ENCODE results near the gene PARD3.

The PARD3 gene

DNA sequence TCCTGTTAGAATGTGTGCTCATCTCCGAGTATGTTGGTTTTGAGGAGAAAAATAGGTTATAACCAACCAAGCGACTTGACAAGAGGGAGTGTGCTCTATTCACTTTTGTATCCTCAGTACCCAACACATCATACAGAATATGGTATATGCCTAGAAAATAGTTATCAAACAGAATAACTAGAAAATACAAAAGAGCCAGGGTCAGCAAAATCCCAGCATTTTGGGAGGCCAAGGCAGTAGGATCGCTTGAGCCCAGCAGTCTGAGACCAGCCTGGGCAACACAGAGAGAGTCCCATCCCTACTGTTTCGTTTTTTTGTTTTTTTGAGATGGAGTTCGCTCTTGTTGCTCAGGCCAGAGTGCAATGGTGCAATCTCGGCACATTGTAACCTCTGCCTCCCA is 257.9 kb downstream of the PARD3 start:
- Histone ChIP-seq H3K4me3 (IDR thresholded peaks at IDR 0.05; ENCODE audit: insufficient read depth, low read depth, low read length) (no peak overlapping the region), H3K4me2 (no peak overlapping the region)

DNA sequence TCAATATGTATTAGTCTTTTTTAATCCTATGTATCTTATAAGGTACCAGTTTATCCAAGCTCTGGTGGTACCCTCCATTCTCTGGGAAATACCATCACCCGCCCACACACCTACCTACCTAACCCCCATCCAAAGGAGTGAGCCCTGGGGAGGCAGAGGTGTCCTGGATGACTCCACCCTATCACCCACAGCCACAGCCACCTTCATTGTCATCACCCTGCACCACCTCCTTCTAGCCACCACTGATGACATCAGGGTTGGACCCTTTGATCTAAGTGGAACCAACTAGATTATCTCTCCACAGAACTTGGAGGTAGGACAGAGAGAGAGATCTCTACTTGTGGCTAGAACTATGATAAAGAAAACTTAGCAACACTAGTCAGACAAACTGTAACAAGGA is 259.4 kb downstream of the PARD3 start:
- no peak overlapping the region for H3K4me2 ChIP-seq
- no peaks in the 10 kb centered on the region for H3K4me1 ChIP-seq (ENCODE audit: low read depth, poor library complexity, severe bottlenecking)
- TF ChIP-seq, protein P1, sequence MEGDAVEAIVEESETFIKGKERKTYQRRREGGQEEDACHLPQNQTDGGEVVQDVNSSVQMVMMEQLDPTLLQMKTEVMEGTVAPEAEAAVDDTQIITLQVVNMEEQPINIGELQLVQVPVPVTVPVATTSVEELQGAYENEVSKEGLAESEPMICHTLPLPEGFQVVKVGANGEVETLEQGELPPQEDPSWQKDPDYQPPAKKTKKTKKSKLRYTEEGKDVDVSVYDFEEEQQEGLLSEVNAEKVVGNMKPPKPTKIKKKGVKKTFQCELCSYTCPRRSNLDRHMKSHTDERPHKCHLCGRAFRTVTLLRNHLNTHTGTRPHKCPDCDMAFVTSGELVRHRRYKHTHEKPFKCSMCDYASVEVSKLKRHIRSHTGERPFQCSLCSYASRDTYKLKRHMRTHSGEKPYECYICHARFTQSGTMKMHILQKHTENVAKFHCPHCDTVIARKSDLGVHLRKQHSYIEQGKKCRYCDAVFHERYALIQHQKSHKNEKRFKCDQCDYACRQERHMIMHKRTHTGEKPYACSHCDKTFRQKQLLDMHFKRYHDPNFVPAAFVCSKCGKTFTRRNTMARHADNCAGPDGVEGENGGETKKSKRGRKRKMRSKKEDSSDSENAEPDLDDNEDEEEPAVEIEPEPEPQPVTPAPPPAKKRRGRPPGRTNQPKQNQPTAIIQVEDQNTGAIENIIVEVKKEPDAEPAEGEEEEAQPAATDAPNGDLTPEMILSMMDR (conservative IDR thresholded peaks at IDR 0.05; ENCODE audit: low read depth, low read length): no peak
- H3K4me3 ChIP-seq (IDR thresholded peaks at IDR 0.05; ENCODE audit: insufficient read depth, low read depth, low read length): no peak overlapping the region
- no peak overlapping the region for H2AFZ ChIP-seq (ENCODE audit: low read depth)
- H3K9ac ChIP-seq: no peak overlapping the region
- H3K36me3 ChIP-seq (ENCODE audit: insufficient read depth): no peaks in the 10 kb centered on the region
- H3K27me3 ChIP-seq (ENCODE audit: insufficient read depth, low read depth): no peaks in the 10 kb centered on the region
- H3K79me2 ChIP-seq (ENCODE audit: insufficient read depth, low read depth): no peaks in the 10 kb centered on the region; the same call in 1 of the 2 replicates
- no peaks in the 10 kb centered on the region for H4K20me1 ChIP-seq (ENCODE audit: insufficient read depth)
- no peak overlapping the region for H3K27ac ChIP-seq

More for the DNA sequence above, 257.9 kb downstream of the PARD3 start:
- Histone ChIP-seq H3K4me1 (ENCODE audit: low read depth, poor library complexity, severe bottlenecking) (no peaks in the 10 kb centered on the region), H3K79me2 (ENCODE audit: insufficient read depth, low read depth) (no peaks in the 10 kb centered on the region), H3K27me3 (ENCODE audit: insufficient read depth, low read depth) (no peaks in the 10 kb centered on the region), H2AFZ (ENCODE audit: low read depth) (no peak overlapping the region), H3K36me3 (ENCODE audit: insufficient read depth) (no peaks in the 10 kb centered on the region), H4K20me1 (ENCODE audit: insufficient read depth) (no peaks in the 10 kb centered on the region), H3K27ac (no peak overlapping the region), H3K9ac (no peak overlapping the region)
- TF ChIP-seq, protein P1 (conservative IDR thresholded peaks at IDR 0.05; ENCODE audit: low read depth, low read length): no peak

DNA sequence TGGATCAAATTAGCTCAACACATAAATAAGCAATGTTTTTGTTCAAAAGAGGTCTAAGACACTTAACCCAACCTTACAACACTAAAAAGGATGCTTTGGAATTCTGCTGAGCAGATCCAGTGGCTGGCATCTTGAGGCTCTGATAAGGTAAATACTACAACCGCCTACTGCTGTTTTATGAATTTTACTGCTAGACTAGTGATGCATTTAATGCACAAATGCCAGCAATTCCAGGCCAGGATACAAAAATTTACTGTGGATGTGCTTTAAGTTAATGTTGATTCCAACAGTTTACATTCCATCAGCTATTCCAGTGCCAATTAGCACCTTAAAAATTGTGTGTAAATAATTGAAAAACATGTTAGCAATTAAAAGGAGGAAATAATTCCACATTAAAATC is 261.3 kb downstream of the PARD3 start:
- H3K27me3 ChIP-seq (ENCODE audit: insufficient read depth, low read depth): no peaks in the 10 kb centered on the region
- no peak overlapping the region for H2AFZ ChIP-seq (ENCODE audit: low read depth)
- no peaks in the 10 kb centered on the region for H3K4me1 ChIP-seq (ENCODE audit: low read depth, poor library complexity, severe bottlenecking)
- H3K27ac ChIP-seq: no peak overlapping the region
- no peak overlapping the region for H3K4me3 ChIP-seq (IDR thresholded peaks at IDR 0.05; ENCODE audit: insufficient read depth, low read depth, low read length)
- no peaks in the 10 kb centered on the region; the same call in 1 of the 2 replicates for H3K79me2 ChIP-seq (ENCODE audit: insufficient read depth, low read depth)
- H3K4me2 ChIP-seq: no peak overlapping the region
- H3K9ac ChIP-seq: no peak overlapping the region
- TF ChIP-seq, protein P1 (conservative IDR thresholded peaks at IDR 0.05; ENCODE audit: low read depth, low read length): no peak
- H4K20me1 ChIP-seq (ENCODE audit: insufficient read depth): no peaks in the 10 kb centered on the region; the same call in 1 of the 2 replicates
- H3K36me3 ChIP-seq (ENCODE audit: insufficient read depth): no peaks in the 10 kb centered on the region

DNA sequence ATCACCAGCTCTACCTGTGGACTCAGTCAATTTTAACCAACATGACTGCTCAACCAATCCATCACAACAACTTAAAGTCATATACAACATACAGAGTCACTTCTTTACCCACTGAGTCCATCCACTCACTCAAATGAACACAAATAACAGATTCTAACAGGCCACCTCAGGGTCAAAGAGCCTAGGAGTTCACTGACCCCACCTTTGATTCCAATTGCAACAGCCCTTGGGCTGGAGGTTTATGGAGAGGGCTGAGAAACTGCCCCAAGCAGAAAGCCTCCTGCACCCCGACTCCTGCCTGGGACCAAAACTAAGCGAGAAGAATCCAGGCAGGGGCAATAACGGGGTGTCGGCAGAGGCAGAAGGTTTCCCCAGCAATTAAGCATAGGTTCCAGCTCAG is 263.8 kb downstream of the PARD3 start:
- no peak overlapping the region for H3K4me3 ChIP-seq (IDR thresholded peaks at IDR 0.05; ENCODE audit: insufficient read depth, low read depth, low read length)
- H3K36me3 ChIP-seq (ENCODE audit: insufficient read depth): no peaks in the 10 kb centered on the region
- no peak overlapping the region for H2AFZ ChIP-seq (ENCODE audit: low read depth)
- TF ChIP-seq, protein P1 (conservative IDR thresholded peaks at IDR 0.05; ENCODE audit: low read depth, low read length): no peak
- H4K20me1 ChIP-seq (ENCODE audit: insufficient read depth): no peaks in the 10 kb centered on the region; the same call in 1 of the 2 replicates
- H3K4me2 ChIP-seq: no peak overlapping the region
- H3K27me3 ChIP-seq (ENCODE audit: insufficient read depth, low read depth): no peaks in the 10 kb centered on the region
- H3K27ac ChIP-seq: no peak overlapping the region
- H3K4me1 ChIP-seq (ENCODE audit: low read depth, poor library complexity, severe bottlenecking): peaks cover 8% of the 10 kb centered on the region
- H3K79me2 ChIP-seq (ENCODE audit: insufficient read depth, low read depth): no peaks in the 10 kb centered on the region; the same call in 1 of the 2 replicates
- H3K9ac ChIP-seq: no peak overlapping the region

Data from KMS-11 (cell line).